GM19099 (cell line): ENCODE results near the gene RUFY3.

ENCODE experiments used
- POLR2A ChIP-seq: IDR thresholded peaks from 3 replicates; pipeline ENCODE4 v1.6.1; 2011; ENCODE audit warnings: low read depth; ENCODE audit not compliant: insufficient read length; ENCODE audit errors: extremely low read depth

RUFY3 gene

GRCh38 chr4:70722199-70722791 lies 531 bp downstream of the RUFY3 start:
- TF ChIP-seq POLR2A = no peak

DNA sequence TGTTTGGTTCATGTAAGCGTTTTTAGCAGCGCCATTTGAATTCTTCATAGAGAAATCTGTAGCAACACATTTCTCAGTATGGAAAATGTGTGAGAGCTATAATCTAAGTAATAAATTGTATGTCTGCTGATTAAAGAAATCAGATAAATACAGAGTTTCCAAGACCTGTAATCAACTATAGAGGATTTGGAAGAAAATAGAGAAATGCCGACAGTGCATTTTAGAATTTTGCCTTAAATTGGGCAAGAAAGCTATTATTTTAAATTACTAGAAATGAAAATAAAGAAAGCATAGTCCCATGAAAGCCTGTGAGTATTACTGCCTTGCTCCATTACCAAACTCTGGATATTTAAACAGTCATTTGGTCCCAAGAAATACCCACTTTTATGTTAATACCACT lies 2.7 kb downstream of the RUFY3 start:
- no peak for TF ChIP-seq POLR2A

DNA sequence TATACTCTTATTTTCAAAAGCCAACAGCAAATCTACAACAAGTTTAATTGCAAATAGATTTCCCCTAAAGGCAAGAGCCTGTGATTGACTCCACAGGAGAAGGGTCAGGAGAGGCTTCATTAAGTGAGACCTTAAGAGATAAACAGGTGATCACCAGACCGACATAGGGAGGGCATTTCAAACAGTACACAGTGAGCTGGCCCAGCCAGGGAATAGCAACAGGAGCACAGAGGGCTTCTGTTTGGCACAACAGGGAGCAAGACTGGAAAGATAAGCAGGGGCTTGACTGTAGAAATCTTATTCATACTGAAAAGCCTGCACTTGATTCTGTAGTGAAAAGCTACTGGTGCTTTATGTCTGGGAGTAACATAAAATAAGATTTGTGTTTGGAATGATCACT lies 3.9 kb downstream of the RUFY3 start:
- no peak for TF ChIP-seq POLR2A

- TF ChIP-seq POLR2A = no peak
Measured at GRCh38 chr4:70728091-70728490, 6.3 kb downstream of the RUFY3 start.

- no peak for TF ChIP-seq POLR2A
Measured at GRCh38 chr4:70734168-70734954, 12.6 kb downstream of the RUFY3 start.

GRCh38 chr4:70734971-70735370 lies 13.2 kb downstream of the RUFY3 start:
- TF ChIP-seq POLR2A = no peak

DNA sequence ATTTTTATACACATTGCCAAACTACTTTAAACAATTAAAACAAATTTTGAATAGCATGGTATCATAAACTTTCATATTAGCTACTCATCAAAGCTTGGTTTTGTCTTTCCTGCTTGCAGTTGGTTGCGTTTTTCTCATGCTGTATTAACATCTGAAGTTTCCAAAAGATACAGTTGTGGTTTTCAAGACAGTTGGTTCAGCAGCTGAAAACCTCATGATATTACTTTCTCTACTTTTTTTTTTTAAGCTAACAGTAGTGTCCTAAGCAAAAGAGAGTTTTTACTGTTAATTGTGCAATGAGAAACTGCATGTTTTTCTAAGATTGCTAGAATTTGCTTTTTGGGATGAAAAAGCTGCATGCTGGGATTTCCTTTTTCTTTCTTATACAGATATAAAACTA lies 15.2 kb downstream of the RUFY3 start:
- no peak for TF ChIP-seq POLR2A

DNA sequence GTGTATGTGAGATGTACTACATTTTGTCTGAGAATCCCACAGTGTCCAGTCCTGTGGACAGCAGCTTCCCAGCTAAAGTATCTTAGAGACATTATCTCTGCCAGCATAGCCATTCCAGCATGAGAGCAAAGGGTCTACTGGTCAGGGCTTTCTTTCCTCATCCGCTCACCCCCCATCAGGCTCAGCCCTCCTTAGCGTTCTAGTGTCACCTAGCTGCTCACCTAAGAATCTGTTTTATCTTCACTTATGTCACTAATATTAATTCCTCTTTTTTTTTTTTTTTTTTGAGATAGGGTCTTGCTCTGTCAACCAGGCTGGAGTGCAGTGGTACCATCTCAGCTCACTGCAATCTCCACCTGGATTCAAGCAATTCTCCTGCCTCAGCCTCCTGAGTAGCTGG lies 15.6 kb downstream of the RUFY3 start:
- TF ChIP-seq POLR2A = no peak

- no peak for TF ChIP-seq POLR2A
Measured at GRCh38 chr4:70739496-70740337, 18.0 kb downstream of the RUFY3 start.

GRCh38 chr4:70741867-70742658 lies 20.3 kb downstream of the RUFY3 start:
- no peak for TF ChIP-seq POLR2A

GRCh38 chr4:70743731-70744130 lies 22.0 kb downstream of the RUFY3 start:
- TF ChIP-seq POLR2A = no peak

GRCh38 chr4:70746179-70746839 lies 24.5 kb downstream of the RUFY3 start:
- TF ChIP-seq POLR2A = no peak

DNA sequence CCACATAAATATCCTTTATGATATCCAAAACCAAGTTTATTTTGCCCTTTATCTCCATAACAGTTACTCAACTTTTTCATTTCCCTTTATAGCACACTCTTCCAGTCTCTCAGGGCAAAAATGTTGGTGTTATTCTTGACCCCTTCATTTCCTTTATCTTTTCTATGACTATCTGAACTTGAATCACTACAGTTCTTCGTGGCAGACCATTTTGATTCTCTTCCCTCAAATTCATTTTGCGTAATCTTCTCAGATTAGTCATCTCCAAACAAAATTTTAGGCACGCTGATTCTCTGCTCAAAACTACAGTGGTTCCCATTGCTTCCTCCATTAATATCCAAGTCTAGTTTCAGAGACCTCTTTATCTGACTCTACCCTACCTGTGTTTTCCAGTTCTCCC lies 26.1 kb downstream of the RUFY3 start:
- TF ChIP-seq POLR2A = no peak

DNA sequence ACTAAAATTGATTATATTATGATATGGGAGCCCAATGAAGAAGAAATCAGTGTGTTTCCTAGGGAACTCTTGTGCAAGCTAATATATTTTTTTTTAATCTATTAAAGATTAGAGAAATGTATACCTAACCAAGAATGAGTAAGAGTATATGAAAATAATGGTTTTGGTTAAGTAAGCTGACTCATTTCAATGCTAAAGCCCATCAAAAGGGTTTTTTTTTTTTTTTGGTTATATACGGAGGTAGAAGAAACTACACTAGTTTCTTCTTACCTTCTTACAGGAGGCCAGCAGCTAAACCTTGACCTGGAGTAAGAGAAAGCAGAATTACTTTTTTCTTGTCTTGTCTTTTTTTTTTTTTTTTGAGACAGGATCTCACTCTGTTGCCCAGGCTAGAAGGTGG lies 27.5 kb downstream of the RUFY3 start:
- no peak for TF ChIP-seq POLR2A

GRCh38 chr4:70752236-70752635 lies 30.5 kb downstream of the RUFY3 start:
- no peak for TF ChIP-seq POLR2A

DNA sequence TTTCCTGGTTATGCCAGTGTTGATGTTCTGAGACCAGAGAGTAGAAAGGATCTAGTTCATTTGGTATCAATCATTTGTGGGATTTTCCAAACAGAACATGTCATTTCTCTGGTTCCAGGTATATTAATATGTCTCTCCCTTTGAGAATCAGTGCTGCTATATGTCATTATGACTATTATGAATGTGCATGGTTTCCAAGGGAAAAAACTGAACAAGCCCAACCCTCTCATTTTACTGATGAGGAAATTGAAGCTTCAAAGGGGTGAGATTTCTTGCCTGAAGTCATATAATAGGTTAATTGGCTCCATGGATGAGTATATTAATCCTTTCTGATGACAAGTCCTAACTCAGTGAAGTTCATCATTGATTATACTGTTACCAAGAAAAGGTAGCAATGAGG lies 31.9 kb downstream of the RUFY3 start:
- TF ChIP-seq POLR2A = no peak
